Fibroblast of lung (primary cell): ENCODE data around the gene IGFBP2. TPM values are rescaled to one million over a fixed set of nuclear protein-coding genes. Genes with fewer than 3 reads are reported as not detected.
A peak's percentile ranks its signal among the peaks of the same experiment; 100 is the strongest.

Source experiments
- DNase-seq, 2 donors: peaks; one replicate each; pipeline versions ENCODE4 v3.0.0 to v3.0.0-alpha.2; 2010; ENCODE audit warnings: low read depth in 2 of 2
- H2AFZ ChIP-seq: 2 replicates; pipeline ENCODE4 v1.5.1; 2012; ENCODE audit warnings: low read length, control low read depth, inconsistent platforms
- H3K27ac ChIP-seq: 2 replicates; pipeline ENCODE4 v1.5.1; 2011; ENCODE audit warnings: low read length, control low read depth; ENCODE audit not compliant: insufficient read depth
- H3K27me3 ChIP-seq: 2 replicates; pipeline ENCODE4 v1.5.1; 2011; ENCODE audit warnings: mild to moderate bottlenecking, low read length; ENCODE audit not compliant: control insufficient read depth, insufficient read depth
- H3K36me3 ChIP-seq: 2 replicates; pipeline ENCODE4 v1.5.1; 2011; ENCODE audit warnings: low read length; ENCODE audit not compliant: control insufficient read depth, insufficient read depth
- H3K4me1 ChIP-seq: 2 replicates; pipeline ENCODE4 v1.5.1; 2011; ENCODE audit warnings: low read length; ENCODE audit not compliant: control insufficient read depth, insufficient read depth; ENCODE audit errors: extremely low read depth
- H3K4me2 ChIP-seq: 2 replicates; pipeline ENCODE4 v1.5.1; 2011; ENCODE audit warnings: low read length, control low read depth; ENCODE audit not compliant: insufficient read depth; ENCODE audit errors: extremely low read depth
- H3K4me3 ChIP-seq, 4 experiments: fragments of 200-600 bp in 1 of 4; sonication (generic) in 1 of 4; replicated peaks in 1 of 4; 2 replicates each; pipeline ENCODE4 v1.5.1; 2011 to 2016; ENCODE audit warnings: low read length in 4 of 4, low read depth in 3 of 4, mild to moderate bottlenecking in 3 of 4, control low read depth in 2 of 4, inconsistent platforms in 1 of 4, mixed read lengths in 1 of 4; ENCODE audit not compliant: insufficient read depth in 1 of 4; ENCODE audit errors: control extremely low read depth in 1 of 4
- H3K79me2 ChIP-seq: 2 replicates; pipeline ENCODE4 v1.5.1; 2012; ENCODE audit warnings: mild to moderate bottlenecking, low read length, inconsistent platforms; ENCODE audit not compliant: control insufficient read depth, insufficient read depth
- H3K9ac ChIP-seq: 2 replicates; pipeline ENCODE4 v1.5.1; 2011; ENCODE audit warnings: mild to moderate bottlenecking, low read length, control low read depth; ENCODE audit not compliant: insufficient read depth
- H3K9me3 ChIP-seq: 2 replicates; pipeline ENCODE4 v1.5.1; 2012; ENCODE audit warnings: low read depth, low read length; ENCODE audit not compliant: control insufficient read depth, insufficient read depth
- H4K20me1 ChIP-seq: 2 replicates; pipeline ENCODE4 v1.5.1; 2011; ENCODE audit warnings: low read length; ENCODE audit not compliant: control insufficient read depth, insufficient read depth; ENCODE audit errors: extremely low read depth
- EZH2 ChIP-seq: IDR thresholded peaks from 2 replicates; pipeline ENCODE4 v1.5.1; 2012; ENCODE audit warnings: low read length, control low read depth, mild to moderate bottlenecking; ENCODE audit errors: missing control alignments
- polyA plus RNA-seq, 2 donors: library from polyadenylated mRNA; depleted of rRNA in 1 of 2; stranded (reverse) in 1 of 2; unstranded in 1 of 2; fragments of >200 nt; gene quantifications; 2 replicates each; pipeline ENCODE4 v1.2.1, GENCODE V29; 2011 to 2012; ENCODE audit warnings: missing spikeins in 1 of 2
- total RNA-seq: library from RNA; depleted of rRNA; stranded (reverse); fragments of >200 nt; gene quantifications from 2 replicates; pipeline ENCODE4 v1.2.1, GENCODE V29; 2014
- TF ChIP-seq, protein P1 (sequence below), 2 donors: IDR thresholded peaks in 1 of 2; conservative IDR thresholded peaks in 1 of 2; 1 replicate in 1 of 2; 2 replicates in 1 of 2; pipeline ENCODE4 v1.5.1; 2011 to 2012; ENCODE audit warnings: low read length in 2 of 2, control low read depth in 1 of 2, inconsistent platforms in 1 of 2, low read depth in 1 of 2, mild to moderate bottlenecking in 1 of 2

IGFBP2 gene
- total and polyA plus RNA-seq, 2 donors (not counting 1 experiment from before 2014, with no cell fraction given): 8.6 to 36.3 TPM

DNA sequence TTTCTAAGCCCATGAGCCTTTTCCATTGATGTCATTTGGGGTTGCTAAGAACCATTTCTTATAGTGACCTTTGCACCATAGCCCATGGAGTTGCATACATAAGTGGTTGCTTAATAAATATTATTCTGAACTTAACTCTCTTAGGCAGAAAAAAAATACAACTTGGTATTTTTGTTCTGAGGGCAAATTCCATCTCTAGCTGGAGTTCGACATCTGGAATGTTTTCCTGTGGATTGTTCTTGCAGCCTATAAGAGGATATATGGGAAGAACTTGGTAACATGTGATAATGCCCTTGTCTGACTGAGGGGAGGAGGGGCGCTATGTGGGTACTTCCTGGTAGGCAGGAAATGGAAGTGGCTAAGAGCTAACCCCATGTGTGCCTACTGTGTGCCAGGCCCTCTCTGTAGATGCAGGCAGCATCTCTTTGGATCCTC lies 20.7 kb downstream of the IGFBP2 start:
- H3K27me3 ChIP-seq: peaks cover 5% of the 10 kb centered on the region
- TF ChIP-seq, protein P1, sequence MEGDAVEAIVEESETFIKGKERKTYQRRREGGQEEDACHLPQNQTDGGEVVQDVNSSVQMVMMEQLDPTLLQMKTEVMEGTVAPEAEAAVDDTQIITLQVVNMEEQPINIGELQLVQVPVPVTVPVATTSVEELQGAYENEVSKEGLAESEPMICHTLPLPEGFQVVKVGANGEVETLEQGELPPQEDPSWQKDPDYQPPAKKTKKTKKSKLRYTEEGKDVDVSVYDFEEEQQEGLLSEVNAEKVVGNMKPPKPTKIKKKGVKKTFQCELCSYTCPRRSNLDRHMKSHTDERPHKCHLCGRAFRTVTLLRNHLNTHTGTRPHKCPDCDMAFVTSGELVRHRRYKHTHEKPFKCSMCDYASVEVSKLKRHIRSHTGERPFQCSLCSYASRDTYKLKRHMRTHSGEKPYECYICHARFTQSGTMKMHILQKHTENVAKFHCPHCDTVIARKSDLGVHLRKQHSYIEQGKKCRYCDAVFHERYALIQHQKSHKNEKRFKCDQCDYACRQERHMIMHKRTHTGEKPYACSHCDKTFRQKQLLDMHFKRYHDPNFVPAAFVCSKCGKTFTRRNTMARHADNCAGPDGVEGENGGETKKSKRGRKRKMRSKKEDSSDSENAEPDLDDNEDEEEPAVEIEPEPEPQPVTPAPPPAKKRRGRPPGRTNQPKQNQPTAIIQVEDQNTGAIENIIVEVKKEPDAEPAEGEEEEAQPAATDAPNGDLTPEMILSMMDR (conservative IDR thresholded peaks at IDR 0.05 in 1 of 2, IDR thresholded peaks at IDR 0.05 in 1 of 2; ENCODE audit: low read depth in 1 of 2, low read length in 2 of 2): no peak
- no peak for TF ChIP-seq EZH2
- no peak overlapping the region for H3K9ac ChIP-seq
- H3K27ac ChIP-seq: no peak overlapping the region
- H3K9me3 ChIP-seq: no peaks in the 10 kb centered on the region
- DNase-seq: peak; percentile 45 to 84
- no peak overlapping the region for H3K4me2 ChIP-seq
- H4K20me1 ChIP-seq: no peaks in the 10 kb centered on the region
- H3K36me3 ChIP-seq: no peaks in the 10 kb centered on the region
- no peak overlapping the region for H2AFZ ChIP-seq
- H3K4me1 ChIP-seq: no peaks in the 10 kb centered on the region
- H3K4me3 ChIP-seq: no peak overlapping the region
- no peaks in the 10 kb centered on the region for H3K79me2 ChIP-seq

DNA sequence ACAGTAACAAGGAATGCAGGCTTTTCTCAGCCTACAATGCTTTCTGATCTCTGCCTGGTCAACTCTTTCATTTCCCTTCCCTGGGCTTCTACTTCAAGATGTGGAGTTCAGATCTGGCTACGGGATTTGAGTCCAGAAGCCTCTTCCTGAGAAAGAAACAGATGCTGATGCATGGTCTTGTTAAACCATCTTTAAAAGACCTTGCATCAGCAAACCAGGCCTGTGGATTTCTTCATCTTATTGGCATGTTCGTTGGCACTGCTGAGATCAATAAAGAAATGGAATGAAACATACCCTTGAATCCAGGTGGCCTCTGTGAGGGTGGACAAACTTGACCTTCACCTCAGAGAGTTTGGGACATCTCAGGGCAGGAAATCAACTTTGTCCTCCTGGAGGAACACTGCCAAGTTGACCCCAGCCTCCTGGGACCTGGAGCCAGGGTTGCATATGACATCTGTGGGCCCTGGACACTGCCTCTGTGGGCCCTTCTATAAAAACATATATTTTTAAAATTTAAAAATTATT lies 21.4 kb downstream of the IGFBP2 start:
- no peaks in the 10 kb centered on the region for H3K4me1 ChIP-seq
- no peaks in the 10 kb centered on the region for H4K20me1 ChIP-seq
- no peaks in the 10 kb centered on the region for H3K79me2 ChIP-seq
- H3K36me3 ChIP-seq: no peaks in the 10 kb centered on the region
- H3K4me2 ChIP-seq: no peak overlapping the region
- H3K9ac ChIP-seq: no peak overlapping the region
- H3K4me3 ChIP-seq: no peak overlapping the region
- peaks cover 4% of the 10 kb centered on the region for H3K27me3 ChIP-seq
- TF ChIP-seq, protein P1 (conservative IDR thresholded peaks at IDR 0.05 in 1 of 2, IDR thresholded peaks at IDR 0.05 in 1 of 2; ENCODE audit: low read depth in 1 of 2, low read length in 2 of 2): no peak
- TF ChIP-seq EZH2: no peak
- no peaks in the 10 kb centered on the region for H3K9me3 ChIP-seq
- H2AFZ ChIP-seq: no peak overlapping the region
- H3K27ac ChIP-seq: no peak overlapping the region
- DNase-seq: no peak

DNA sequence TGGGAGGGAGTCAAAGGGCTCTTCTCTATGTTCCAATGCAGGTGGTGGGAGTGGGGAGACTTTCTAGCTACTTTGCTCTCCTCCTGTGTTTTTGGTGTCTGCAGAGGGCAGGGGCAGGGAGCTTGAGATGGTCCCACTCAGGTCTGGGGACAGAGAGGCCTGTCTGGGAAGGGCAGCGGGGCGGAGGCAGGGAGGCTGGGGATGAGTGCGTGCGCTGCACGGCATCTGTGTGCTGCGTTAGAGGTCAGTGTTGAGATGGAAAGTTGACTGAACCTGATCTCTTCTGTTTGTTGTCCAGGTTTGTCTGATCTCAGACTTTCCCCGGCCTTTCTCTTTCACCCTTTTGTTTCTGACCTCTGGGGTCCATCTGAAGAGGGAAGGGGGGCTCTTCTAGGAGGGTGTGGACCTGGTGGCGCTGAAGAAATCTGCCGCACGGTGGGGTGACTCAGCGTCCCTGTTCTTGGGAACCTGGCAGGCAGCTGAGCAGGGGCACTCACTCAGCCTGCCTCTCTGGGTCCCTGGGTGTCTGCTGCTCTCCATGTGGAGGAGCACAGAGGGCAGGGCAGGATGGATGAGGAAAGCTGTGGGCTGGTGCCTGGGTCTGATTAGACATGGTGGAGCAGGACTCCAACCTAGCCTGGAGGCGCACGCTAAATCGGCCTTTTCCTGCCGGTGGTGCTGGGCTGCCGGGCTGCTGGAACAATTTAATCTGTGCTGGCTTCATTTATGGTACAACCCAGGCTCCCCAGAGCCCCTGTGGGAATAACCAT lies 24.1 kb downstream of the IGFBP2 start:
- Histone ChIP-seq H2AFZ (no peak overlapping the region), H3K4me3 (no peak overlapping the region), H3K27ac (no peak overlapping the region), H3K79me2 (no peaks in the 10 kb centered on the region), H3K9me3 (no peaks in the 10 kb centered on the region), H3K9ac (no peak overlapping the region), H3K36me3 (no peaks in the 10 kb centered on the region), H4K20me1 (no peaks in the 10 kb centered on the region), H3K27me3 (peaks cover 3% of the 10 kb centered on the region), H3K4me1 (no peaks in the 10 kb centered on the region), H3K4me2 (no peak overlapping the region)
- DNase-seq: peak in 1 of 2 donors; percentile 46
- TF ChIP-seq EZH2: no peak
- TF ChIP-seq, protein P1 (conservative IDR thresholded peaks at IDR 0.05 in 1 of 2, IDR thresholded peaks at IDR 0.05 in 1 of 2; ENCODE audit: low read depth in 1 of 2, low read length in 2 of 2): no peak
